HG03175 (cell line): ENCODE data around the gene PPP4R1.

Source experiments
- ATAC-seq: cut with Tn5 transposase; IDR thresholded peaks from one replicate; pipeline ENCODE4 v1.9.1; 2021; ENCODE audit warnings: mild to moderate bottlenecking, moderate library complexity; ENCODE audit not compliant: unreplicated experiment

The PPP4R1 gene

GRCh38 chr18:9596226-9596625 lies 18.1 kb downstream of the PPP4R1 start:
- ATAC-seq: no peak

GRCh38 chr18:9594823-9595596 lies 19.3 kb downstream of the PPP4R1 start:
- peak; percentile 84 for ATAC-seq

GRCh38 chr18:9587924-9588323 lies 26.4 kb downstream of the PPP4R1 start:
- no peak for ATAC-seq

GRCh38 chr18:9586814-9587213 lies 27.5 kb downstream of the PPP4R1 start:
- no peak for ATAC-seq

DNA sequence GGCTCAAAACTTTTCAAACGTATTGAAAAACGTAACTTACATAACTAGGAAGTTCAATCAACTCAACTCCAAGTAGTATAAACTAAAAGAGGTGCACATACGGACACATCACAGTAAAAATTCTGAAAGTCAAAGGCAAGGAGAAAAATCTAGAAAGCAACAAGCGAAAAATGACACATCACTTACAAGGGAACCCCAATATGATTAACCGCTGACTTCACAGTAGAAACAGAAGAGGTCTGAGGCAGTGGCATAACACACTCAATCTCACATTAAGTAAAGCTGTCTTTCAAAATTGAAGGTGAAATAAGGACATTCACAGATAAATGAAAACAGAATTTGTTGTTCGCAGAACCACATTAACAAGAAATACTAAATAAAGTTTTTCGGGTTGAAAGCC lies 32.7 kb downstream of the PPP4R1 start:
- no peak for ATAC-seq

GRCh38 chr18:9578306-9578705 lies 36.1 kb downstream of the PPP4R1 start:
- no peak for ATAC-seq

DNA sequence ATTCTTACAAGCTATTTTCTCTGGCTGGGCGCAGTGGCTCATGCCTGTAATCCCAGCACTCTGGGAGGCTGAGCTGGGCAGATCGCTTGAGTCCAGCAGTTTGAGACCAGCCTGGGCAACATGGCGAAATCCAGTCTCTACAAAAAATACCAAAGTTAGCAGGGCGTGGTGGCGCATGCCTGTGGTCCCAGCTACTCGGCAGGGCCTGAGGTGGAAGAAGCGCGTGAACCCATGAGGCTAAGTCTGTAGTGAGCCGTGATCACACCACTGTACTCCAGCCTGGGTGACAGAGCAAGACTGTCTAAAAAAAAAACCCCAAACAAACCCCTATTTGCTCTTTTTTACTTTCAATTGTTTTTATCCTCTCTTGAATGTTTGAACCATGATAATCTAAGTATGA lies 37.0 kb downstream of the PPP4R1 start:
- no peak for ATAC-seq

GRCh38 chr18:9575558-9575957 lies 38.8 kb downstream of the PPP4R1 start:
- ATAC-seq: peak; percentile 75

DNA sequence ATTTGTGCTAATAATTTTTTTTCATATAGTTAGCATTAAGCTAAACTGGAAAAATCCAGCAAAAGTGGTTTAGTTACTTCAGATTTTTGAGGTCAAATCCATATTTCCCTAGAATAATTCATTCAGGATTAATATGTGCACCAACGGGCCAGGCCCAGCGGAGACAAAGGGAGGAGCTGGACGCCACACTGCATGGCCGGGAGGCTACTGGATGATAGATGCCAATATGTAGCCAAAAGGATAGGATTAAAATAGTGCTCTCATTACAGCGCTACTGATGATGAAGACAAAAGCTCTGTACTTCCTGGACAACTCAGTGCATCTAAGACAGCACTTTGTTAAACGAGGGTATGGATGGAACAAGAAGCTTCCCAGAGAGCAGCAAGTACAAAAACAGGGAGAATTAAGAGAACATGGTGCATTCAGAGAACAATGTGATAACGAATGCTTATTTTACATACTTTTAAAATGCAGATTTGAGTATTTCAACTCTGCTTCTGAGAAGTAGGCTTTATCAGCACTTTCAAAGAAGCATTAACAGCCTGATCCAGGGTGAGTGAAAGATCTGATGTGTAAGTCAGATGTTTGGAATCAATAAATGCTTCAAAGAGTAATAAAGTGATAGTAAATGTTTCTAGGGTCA lies 39.8 kb downstream of the PPP4R1 start:
- ATAC-seq: no peak

- no peak for ATAC-seq
Observed at GRCh38 chr18:9571546-9571945, 42.8 kb downstream of the PPP4R1 start.

- no peak for ATAC-seq
Observed at GRCh38 chr18:9570255-9570654, 44.1 kb downstream of the PPP4R1 start.

GRCh38 chr18:9569178-9569577 lies 45.2 kb downstream of the PPP4R1 start:
- no peak for ATAC-seq

- no peak for ATAC-seq
Observed at GRCh38 chr18:9568186-9568585, 46.2 kb downstream of the PPP4R1 start.

- ATAC-seq: no peak
Observed at GRCh38 chr18:9565407-9565806, 49.0 kb downstream of the PPP4R1 start.

- no peak for ATAC-seq
Observed at GRCh38 chr18:9563331-9563730, 51.0 kb downstream of the PPP4R1 start.

DNA sequence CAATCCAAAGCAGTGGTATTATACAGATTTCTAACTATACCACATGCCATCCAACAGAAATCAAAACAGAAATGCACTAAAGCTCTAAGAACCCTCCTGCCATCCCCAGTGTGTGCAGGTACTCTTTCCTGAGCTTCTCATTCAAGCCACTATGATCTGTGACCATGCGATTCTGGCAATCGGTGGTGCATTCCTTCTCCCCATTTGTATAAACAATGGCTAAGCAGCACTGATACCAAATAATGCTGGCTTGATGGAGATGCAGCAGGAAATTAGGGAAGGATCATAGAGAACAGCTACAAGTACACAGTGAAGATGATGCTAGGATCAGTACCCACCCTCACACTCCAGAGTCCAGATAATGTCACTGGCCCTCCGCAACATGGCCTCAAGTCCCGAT lies 51.8 kb downstream of the PPP4R1 start:
- no peak for ATAC-seq

- no peak for ATAC-seq
Observed at GRCh38 chr18:9561759-9562158, 52.6 kb downstream of the PPP4R1 start.

DNA sequence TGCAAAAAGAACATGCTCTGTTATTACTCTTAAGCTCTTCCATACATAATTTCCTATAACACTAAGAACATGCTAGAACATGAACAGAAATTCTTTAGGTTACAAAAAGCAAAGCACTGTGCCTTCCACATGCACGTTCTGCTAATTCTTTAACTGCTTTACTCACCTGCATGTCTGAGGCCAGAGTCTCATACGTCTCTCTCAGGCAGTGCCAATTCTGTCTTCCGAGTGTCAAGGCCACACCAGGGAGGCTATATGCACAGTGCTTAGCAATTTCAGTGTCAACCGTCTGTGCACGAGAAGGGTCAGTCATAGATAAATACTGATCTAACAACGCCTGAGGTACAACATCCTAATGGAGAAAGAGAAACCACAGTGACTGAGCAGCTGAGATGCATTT lies 55.1 kb downstream of the PPP4R1 start:
- ATAC-seq: no peak

GRCh38 chr18:9558387-9559064 lies 55.8 kb downstream of the PPP4R1 start:
- no peak for ATAC-seq

DNA sequence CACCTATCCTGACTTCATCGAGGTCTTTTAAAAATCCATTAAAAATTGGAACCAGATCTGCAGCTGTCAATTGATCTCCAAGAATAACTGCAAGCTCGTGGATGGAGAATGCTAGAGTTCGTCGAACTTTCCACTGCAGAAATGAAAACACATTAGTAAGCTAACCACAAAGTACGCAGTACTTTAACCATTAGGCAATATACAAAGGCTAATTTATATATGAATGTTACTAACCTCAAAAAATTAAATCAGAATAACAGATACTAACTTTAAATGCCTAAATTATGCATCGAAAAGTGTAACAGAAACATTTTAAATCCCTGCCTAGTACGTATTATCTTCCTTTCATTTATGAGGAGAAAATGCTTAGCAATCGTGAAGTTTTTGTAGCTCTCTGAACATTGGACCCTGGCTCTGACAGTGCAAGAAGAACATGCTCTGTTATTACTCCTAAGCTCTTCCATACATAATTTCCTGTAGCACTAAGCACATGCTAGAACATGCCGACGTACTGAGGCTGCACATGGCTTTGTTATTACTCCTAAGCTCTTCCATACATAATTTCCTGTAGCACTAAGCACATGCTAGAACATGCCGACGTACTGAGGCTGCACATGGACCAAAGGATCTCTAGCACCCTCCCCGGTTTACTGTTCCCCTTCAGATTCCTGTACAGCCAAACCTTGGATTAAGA lies 57.0 kb downstream of the PPP4R1 start:
- ATAC-seq: no peak

GRCh38 chr18:9552616-9553015 lies 61.7 kb downstream of the PPP4R1 start:
- ATAC-seq: no peak
